GM10248 (cell line): ENCODE measurements around the gene ZNF823.

ENCODE experiments used
- CTCF ChIA-PET: fragments of 300-600 bp; sonication (Branson Sonifier 250); formaldehyde crosslinking; extraction: SDS; loops from one replicate; lab custom pipeline; 2021; ENCODE audit warnings: antibody characterized with exemption; lab: Yijun Ruan, JAX
- POLR2A ChIA-PET: fragments of 350-650 bp; sonication (Branson Sonifier 250); formaldehyde crosslinking; extraction: SDS; loops from one replicate; lab custom pipeline; 2020; ENCODE audit warnings: antibody characterized with exemption; lab: Yijun Ruan, JAX
- DNase-seq: peaks from one replicate; pipeline ENCODE4 v3.0.0; 2012; ENCODE audit errors: extremely low spot score
- CTCF ChIP-seq: IDR thresholded peaks from 2 replicates; pipeline ENCODE4 v1.5.1; 2012; ENCODE audit warnings: mild to moderate bottlenecking, low read depth; ENCODE audit errors: extremely low read depth, missing control alignments, control extremely low read depth

The ZNF823 gene

GRCh38 chr19:11698231-11698630 is 40.5 kb downstream of the ZNF823 start:
- DNase-seq = no peak
- POLR2A ChIA-PET = no interaction called here
- no peak for TF ChIP-seq CTCF
- CTCF ChIA-PET = interaction anchor here (1.6 to 5.1 kb wide), 3 partner anchors 10 to 99 kb away, joined by 3 to 23 read pairs (median 7); no protein-coding TSS in a partner anchor

- ChIA-PET POLR2A (no interaction called here), CTCF (interaction anchor here (0.8 to 1.7 kb wide), 4 partner anchors 11 to 161 kb away, joined by 3 to 7 read pairs (median 3); no protein-coding TSS in a partner anchor)
- no peak for TF ChIP-seq CTCF
- no peak for DNase-seq
Measured at GRCh38 chr19:11697284-11697855, 41.4 kb downstream of the ZNF823 start.

GRCh38 chr19:11694533-11695439 is 44.0 kb downstream of the ZNF823 start:
- POLR2A ChIA-PET = no interaction called here
- DNase-seq = peak; percentile 94
- TF ChIP-seq CTCF = no peak
- CTCF ChIA-PET = interaction anchor here (1.5 to 2.1 kb wide), 2 partner anchors 11 to 103 kb away, joined by 4 to 5 read pairs; partner anchors contain the start of gene ZNF491

- ChIA-PET POLR2A (no interaction called here), CTCF (interaction anchor here (1.5 to 2.1 kb wide), 2 partner anchors 12 to 104 kb away, joined by 4 to 5 read pairs; partner anchors contain the start of gene ZNF491)
- no peak for DNase-seq
- no peak for TF ChIP-seq CTCF
Measured at GRCh38 chr19:11693505-11694499, 44.9 kb downstream of the ZNF823 start.

- ChIA-PET POLR2A (no interaction called here), CTCF (no interaction called here)
- no peak for DNase-seq
- TF ChIP-seq CTCF = no peak
Measured at GRCh38 chr19:11692127-11692790, 46.5 kb downstream of the ZNF823 start.
